Muscle of leg (tissue), 11 donors: ENCODE data around the gene ETHE1. TPM values are rescaled to one million over a fixed set of nuclear protein-coding genes. Genes with fewer than 3 reads are reported as not detected.

ENCODE experiments used
- DNase-seq: peaks from one replicate; pipeline ENCODE4 v3.0.0; 2013
- H3K27ac ChIP-seq: one replicate; pipeline ENCODE4 v1.5.1; 2013; ENCODE audit warnings: mild to moderate bottlenecking, low read length, control low read depth
- H3K27me3 ChIP-seq: one replicate; pipeline ENCODE4 v1.6.1; 2013; ENCODE audit warnings: low read length; ENCODE audit not compliant: control insufficient read depth, insufficient read depth
- H3K36me3 ChIP-seq: one replicate; pipeline ENCODE4 v1.6.1; 2013; ENCODE audit warnings: low read length; ENCODE audit not compliant: control insufficient read depth, insufficient read depth
- H3K4me1 ChIP-seq: one replicate; pipeline ENCODE4 v1.6.1; 2013; ENCODE audit warnings: low read length; ENCODE audit not compliant: control insufficient read depth, insufficient read depth
- H3K4me3 ChIP-seq: one replicate; pipeline ENCODE4 v1.5.1; 2013; ENCODE audit warnings: low read length, control low read depth
- H3K9me3 ChIP-seq: replicated peaks from 2 replicates; pipeline ENCODE4 v1.6.1; 2013; ENCODE audit warnings: low read depth, low read length; ENCODE audit not compliant: control insufficient read depth
- WGBS: methylation state at CpG from one replicate; pipeline ENCODE4 v1.1.5; 2013; ENCODE audit warnings: missing lambda C conversion rate; ENCODE audit not compliant: insufficient coverage; 5-methylcytosine and 5-hydroxymethylcytosine counted together
- polyA plus RNA-seq, 8 donors: library from polyadenylated mRNA; unstranded; fragments of 120-200 nt; gene quantifications; one replicate each; pipeline versions ENCODE4 v1.2.1 to v1.2.3, GENCODE V29; 2013; ENCODE audit warnings: inconsistent platforms in 1 of 8, low replicate concordance in 1 of 8; ENCODE audit not compliant: insufficient read length in 8 of 8, insufficient read depth in 1 of 8
- total RNA-seq: library from RNA; stranded (reverse); fragments of 120-200 nt; gene quantifications from one replicate; pipeline ENCODE4 v1.2.4, GENCODE V29; 2013

ETHE1 gene
- total and polyA plus RNA-seq, 9 donors, result 12.0 to 22.5 (median 17.1) TPM

GRCh38 chr19:43479961-43480561 is 46.9 kb downstream of the ETHE1 start:
- Histone ChIP-seq H3K4me3 (no peak overlapping the region), H3K27me3 (no peaks in the 10 kb centered on the region), H3K36me3 (peaks cover 4% of the 10 kb centered on the region), H3K4me1 (peaks cover 10% of the 10 kb centered on the region), H3K27ac (no peak overlapping the region), H3K9me3 (no peaks in the 10 kb centered on the region)
- no peak for DNase-seq
- WGBS, result 82% methylated on average over 4 of the region's 4 CpGs

- Histone ChIP-seq H3K27ac (no peak overlapping the region), H3K4me1 (peaks cover 18% of the 10 kb centered on the region), H3K4me3 (no peak overlapping the region), H3K36me3 (peaks cover 4% of the 10 kb centered on the region), H3K27me3 (no peaks in the 10 kb centered on the region), H3K9me3 (no peaks in the 10 kb centered on the region)
- 83% methylated on average over 10 of the region's 15 CpGs for WGBS
- no peak for DNase-seq
Observed at GRCh38 chr19:43479226-43479625, 47.8 kb downstream of the ETHE1 start.

- Histone ChIP-seq H3K27me3 (no peaks in the 10 kb centered on the region), H3K36me3 (peaks cover 4% of the 10 kb centered on the region), H3K4me3 (no peak overlapping the region), H3K27ac (no peak overlapping the region), H3K4me1 (peaks cover 19% of the 10 kb centered on the region), H3K9me3 (no peaks in the 10 kb centered on the region)
- 80% methylated on average over 1 of the region's 3 CpGs for WGBS
- DNase-seq, result no peak
Observed at GRCh38 chr19:43478323-43478722, 48.7 kb downstream of the ETHE1 start.

GRCh38 chr19:43476606-43477005 is 50.4 kb downstream of the ETHE1 start:
- H3K36me3 ChIP-seq, result peaks cover 4% of the 10 kb centered on the region
- H3K9me3 ChIP-seq, result no peaks in the 10 kb centered on the region
- H3K27ac ChIP-seq, result no peak overlapping the region
- H3K4me3 ChIP-seq, result no peak overlapping the region
- peaks cover 19% of the 10 kb centered on the region for H3K4me1 ChIP-seq
- peak; percentile 40 for DNase-seq
- no peaks in the 10 kb centered on the region for H3K27me3 ChIP-seq

- Histone ChIP-seq H3K4me3 (peak overlapping the region; percentile 34), H3K27me3 (no peaks in the 10 kb centered on the region), H3K9me3 (no peaks in the 10 kb centered on the region), H3K4me1 (peaks cover 22% of the 10 kb centered on the region), H3K27ac (peak overlapping the region; percentile 86), H3K36me3 (peaks cover 4% of the 10 kb centered on the region)
- 2% methylated on average over 43 of the region's 46 CpGs for WGBS
- peak; percentile 96 for DNase-seq
Observed at GRCh38 chr19:43474986-43475705, 51.9 kb downstream of the ETHE1 start.

- no peak for DNase-seq
- peaks cover 4% of the 10 kb centered on the region for H3K36me3 ChIP-seq
- H3K9me3 ChIP-seq, result no peaks in the 10 kb centered on the region
- no CpG with 5 or more reads among the region's 4 CpGs for WGBS
- H3K4me3 ChIP-seq, result no peak overlapping the region
- H3K27ac ChIP-seq, result peak overlapping the region; percentile 86
- peaks cover 22% of the 10 kb centered on the region for H3K4me1 ChIP-seq
- H3K27me3 ChIP-seq, result no peaks in the 10 kb centered on the region
Observed at GRCh38 chr19:43474487-43474886, 52.5 kb downstream of the ETHE1 start.

- H3K36me3 ChIP-seq, result no peaks in the 10 kb centered on the region
- DNase-seq, result no peak
- whole genome bisulfite sequencing, result 62% methylated on average over 2 of the region's 5 CpGs
Observed at GRCh38 chr19:43471091-43471490, 55.9 kb downstream of the ETHE1 start.

GRCh38 chr19:43470288-43470687 is 56.7 kb downstream of the ETHE1 start:
- no peak overlapping the region for H3K27ac ChIP-seq
- no peaks in the 10 kb centered on the region for H3K9me3 ChIP-seq
- peaks cover 10% of the 10 kb centered on the region for H3K27me3 ChIP-seq
- DNase-seq, result no peak
- peaks cover 17% of the 10 kb centered on the region for H3K4me1 ChIP-seq
- H3K36me3 ChIP-seq, result no peaks in the 10 kb centered on the region
- H3K4me3 ChIP-seq, result no peak overlapping the region
- 28% methylated on average over 2 of the region's 10 CpGs for WGBS

More at GRCh38 chr19:43471091-43471490, 55.9 kb downstream of the ETHE1 start:
- Histone ChIP-seq H3K9me3 (no peaks in the 10 kb centered on the region), H3K4me1 (peaks cover 18% of the 10 kb centered on the region), H3K27me3 (peaks cover 2% of the 10 kb centered on the region), H3K4me3 (no peak overlapping the region), H3K27ac (no peak overlapping the region)

GRCh38 chr19:43469160-43469480 is 57.9 kb downstream of the ETHE1 start:
- Histone ChIP-seq H3K4me3 (no peak overlapping the region), H3K36me3 (no peaks in the 10 kb centered on the region), H3K27ac (no peak overlapping the region), H3K9me3 (no peaks in the 10 kb centered on the region), H3K27me3 (peaks cover 15% of the 10 kb centered on the region), H3K4me1 (peaks cover 13% of the 10 kb centered on the region)
- no peak for DNase-seq
- WGBS, result no CpG with 5 or more reads among the region's 1 CpG

- Histone ChIP-seq H3K27me3 (peaks cover 17% of the 10 kb centered on the region), H3K9me3 (no peaks in the 10 kb centered on the region), H3K4me3 (no peak overlapping the region), H3K27ac (no peak overlapping the region), H3K4me1 (peaks cover 18% of the 10 kb centered on the region), H3K36me3 (no peaks in the 10 kb centered on the region)
- whole genome bisulfite sequencing, result no CpG with 5 or more reads among the region's 4 CpGs
- DNase-seq, result no peak
Observed at GRCh38 chr19:43468354-43469159, 58.4 kb downstream of the ETHE1 start.
